HG03045 (cell line): ENCODE measurements around the gene BOD1L1.

ENCODE experiments used
- ATAC-seq: cut with Tn5 transposase; IDR thresholded peaks from one replicate; pipeline ENCODE4 v1.9.1; 2021; ENCODE audit warnings: mild to moderate bottlenecking, moderate library complexity; ENCODE audit not compliant: unreplicated experiment

BOD1L1 gene

GRCh38 chr4:13627606-13628311 is at the start of gene BOD1L1:
Gene BOD1L1, minus strand, starts transcription at chr4:13627725. Its CDS starts 138 bp downstream, at chr4:13627587.
- peak; percentile 93 for ATAC-seq

GRCh38 chr4:13674971-13675370 is 47.4 kb upstream of the BOD1L1 start:
- no peak for ATAC-seq

GRCh38 chr4:13673167-13673566 is 45.6 kb upstream of the BOD1L1 start:
- no peak for ATAC-seq

- ATAC-seq, result no peak
Observed at GRCh38 chr4:13670456-13671160, 43.1 kb upstream of the BOD1L1 start.

- ATAC-seq, result no peak
Observed at GRCh38 chr4:13665701-13666660, 38.5 kb upstream of the BOD1L1 start.

- no peak for ATAC-seq
Observed at GRCh38 chr4:13659341-13660070, 32.0 kb upstream of the BOD1L1 start.

- peak; percentile 38 for ATAC-seq
Observed at GRCh38 chr4:13656569-13657405, 29.3 kb upstream of the BOD1L1 start.

GRCh38 chr4:13654162-13654797 is 26.8 kb upstream of the BOD1L1 start:
- ATAC-seq, result peak; percentile 94

GRCh38 chr4:13653766-13654161 is 26.2 kb upstream of the BOD1L1 start:
- no peak for ATAC-seq

GRCh38 chr4:13647031-13647430 is 19.5 kb upstream of the BOD1L1 start:
- no peak for ATAC-seq

GRCh38 chr4:13645075-13645474 is 17.6 kb upstream of the BOD1L1 start:
- ATAC-seq, result no peak

GRCh38 chr4:13642170-13642950 is 14.8 kb upstream of the BOD1L1 start:
- ATAC-seq, result no peak

GRCh38 chr4:13641084-13641483 is 13.6 kb upstream of the BOD1L1 start:
- no peak for ATAC-seq

GRCh38 chr4:13640149-13640940 is 12.8 kb upstream of the BOD1L1 start:
- no peak for ATAC-seq

- ATAC-seq, result no peak
Observed at GRCh38 chr4:13635286-13635799, 7.8 kb upstream of the BOD1L1 start.

- no peak for ATAC-seq
Observed at GRCh38 chr4:13633671-13634070, 6.1 kb upstream of the BOD1L1 start.

GRCh38 chr4:13627178-13627605 is 333 bp downstream of the BOD1L1 start:
- ATAC-seq, result peak; percentile 48
